Endodermal cell (in vitro differentiated cells): ENCODE measurements around the gene TM2D3. TPM values are rescaled to one million over a fixed set of nuclear protein-coding genes. Genes with fewer than 3 reads are reported as not detected.

Experiments used
- DNase-seq: peaks from one replicate; pipeline ENCODE4 v3.0.0-alpha.2; 2017
- H3K27ac ChIP-seq: 2 replicates; pipeline ENCODE4 v1.5.1; 2013; ENCODE audit warnings: mild to moderate bottlenecking, low read depth, low read length, moderate library complexity
- H3K27me3 ChIP-seq: 2 replicates; pipeline ENCODE4 v1.6.1; 2013; ENCODE audit warnings: mild to moderate bottlenecking, low read length, moderate library complexity; ENCODE audit not compliant: insufficient read depth, control insufficient read depth, poor library complexity, severe bottlenecking
- H3K36me3 ChIP-seq: 2 replicates; pipeline ENCODE4 v1.7.0; 2013; ENCODE audit warnings: mild to moderate bottlenecking, low read length, moderate library complexity; ENCODE audit not compliant: control insufficient read depth, insufficient read depth
- H3K4me1 ChIP-seq: one replicate; pipeline ENCODE4 v1.7.0; 2013; ENCODE audit warnings: low read length; ENCODE audit not compliant: control insufficient read depth, insufficient read depth
- H3K4me3 ChIP-seq: 2 replicates; pipeline ENCODE4 v1.5.1; 2013; ENCODE audit warnings: mild to moderate bottlenecking, low read length, moderate library complexity
- H3K9ac ChIP-seq: 2 replicates; pipeline ENCODE4 v1.6.1; 2013; ENCODE audit warnings: mild to moderate bottlenecking, low read length, moderate library complexity; ENCODE audit not compliant: poor library complexity, severe bottlenecking; ENCODE audit errors: extremely low read depth
- H3K9me3 ChIP-seq: 2 replicates; pipeline ENCODE4 v1.6.1; 2013; ENCODE audit warnings: mild to moderate bottlenecking, low read length, moderate library complexity; ENCODE audit not compliant: control insufficient read depth
- H3K27ac Mint-ChIP-seq: 2 replicates; pipeline ENCODE4 v1.8.0; 2020; ENCODE audit warnings: mixed read lengths
- H3K27me3 Mint-ChIP-seq: 2 replicates; pipeline ENCODE4 v1.8.0; 2021; ENCODE audit warnings: mild to moderate bottlenecking, mixed read lengths; ENCODE audit not compliant: insufficient read depth
- H3K36me3 Mint-ChIP-seq: 2 replicates; pipeline ENCODE4 v1.8.0; 2020; ENCODE audit warnings: low read depth, mixed read lengths
- H3K4me1 Mint-ChIP-seq: 2 replicates; pipeline ENCODE4 v1.8.0; 2020; ENCODE audit warnings: mixed read lengths
- H3K4me3 Mint-ChIP-seq: 2 replicates; pipeline ENCODE4 v1.8.0; 2020; ENCODE audit warnings: mild to moderate bottlenecking, moderate library complexity, mixed read lengths
- H3K9me3 Mint-ChIP-seq: 2 replicates; pipeline ENCODE4 v1.8.0; 2020; ENCODE audit warnings: mild to moderate bottlenecking, mixed read lengths
- CTCF ChIP-seq: fragments of 200-600 bp; sonication (generic); conservative IDR thresholded peaks from 2 replicates; pipeline ENCODE4 v1.5.0; 2021; ENCODE audit warnings: antibody characterized with exemption, mild to moderate bottlenecking
- WGBS, 2 experiments: methylation state at CpG; one replicate each; pipeline versions ENCODE4 v1.1.5 to v1.1.7; 2013; ENCODE audit warnings: missing lambda C conversion rate in 2 of 2, mixed read lengths in 1 of 2; ENCODE audit not compliant: insufficient coverage in 1 of 2, insufficient read length in 1 of 2; 5-methylcytosine and 5-hydroxymethylcytosine counted together
- total RNA-seq, 2 donors: library from RNA; stranded (reverse); fragmentation: NEBNext Ultra II Directional in 1 of 2; extraction: Animal tissue kit (Norgen Biotek cat#: 25700) in 1 of 2; gene quantifications; 2 replicates in 1 of 2; 3 replicates in 1 of 2; pipeline ENCODE4 v1.2.1, GENCODE V29; 2021

TM2D3 gene
- total RNA-seq, 2 donors from 2014 or later = 33.4 to 34.0 TPM

- H3K27ac ChIP-seq = no peak overlapping the region
- H3K27ac Mint-ChIP-seq = no peak overlapping the region
- H3K9me3 Mint-ChIP-seq = no peaks in the 10 kb centered on the region
- H3K36me3 Mint-ChIP-seq = peaks cover 31% of the 10 kb centered on the region
- peaks cover 5% of the 10 kb centered on the region for H3K4me1 Mint-ChIP-seq
- TF ChIP-seq CTCF = no peak
- no peak overlapping the region for H3K4me3 ChIP-seq
- DNase-seq = no peak
- H3K27me3 ChIP-seq = no peaks in the 10 kb centered on the region
- no peak overlapping the region for H3K9ac ChIP-seq
- H3K36me3 ChIP-seq = peaks cover 56% of the 10 kb centered on the region
- no peaks in the 10 kb centered on the region for H3K9me3 ChIP-seq
- H3K4me1 ChIP-seq = no peaks in the 10 kb centered on the region
- no peak overlapping the region for H3K4me3 Mint-ChIP-seq
- 94 to 98% methylated on average over 6 of the region's 6 CpGs for WGBS, 2 experiments
- H3K27me3 Mint-ChIP-seq = no peaks in the 10 kb centered on the region
These were observed 3.8 kb downstream of the TM2D3 start for GRCh38 chr15:101648356-101648755.

- H3K27ac Mint-ChIP-seq = no peak overlapping the region
- Histone ChIP-seq H3K4me3 (no peak overlapping the region), H3K9me3 (no peaks in the 10 kb centered on the region), H3K4me1 (no peaks in the 10 kb centered on the region), H3K27me3 (no peaks in the 10 kb centered on the region), H3K36me3 (peaks cover 56% of the 10 kb centered on the region), H3K27ac (no peak overlapping the region), H3K9ac (no peak overlapping the region)
- H3K36me3 Mint-ChIP-seq = peaks cover 38% of the 10 kb centered on the region
- TF ChIP-seq CTCF = peak; percentile 18
- H3K4me1 Mint-ChIP-seq = peaks cover 5% of the 10 kb centered on the region
- no peak overlapping the region for H3K4me3 Mint-ChIP-seq
- 93% methylated on average over 3 of the region's 3 CpGs for WGBS, 2 experiments
- no peak for DNase-seq
- H3K27me3 Mint-ChIP-seq = no peaks in the 10 kb centered on the region
- H3K9me3 Mint-ChIP-seq = no peaks in the 10 kb centered on the region
These were observed 4.9 kb downstream of the TM2D3 start for GRCh38 chr15:101647251-101647650.

GRCh38 chr15:101646672-101647071 is 5.5 kb downstream of the TM2D3 start:
- DNase-seq = no peak
- Histone ChIP-seq H3K9ac (no peak overlapping the region), H3K4me3 (no peak overlapping the region), H3K4me1 (no peaks in the 10 kb centered on the region), H3K27ac (no peak overlapping the region), H3K36me3 (peaks cover 56% of the 10 kb centered on the region), H3K9me3 (no peaks in the 10 kb centered on the region), H3K27me3 (no peaks in the 10 kb centered on the region)
- TF ChIP-seq CTCF = no peak
- no peaks in the 10 kb centered on the region for H3K27me3 Mint-ChIP-seq
- WGBS, 2 experiments = 91 to 95% methylated on average over 7 to 8 of the region's 8 CpGs
- no peak overlapping the region for H3K4me3 Mint-ChIP-seq
- H3K9me3 Mint-ChIP-seq = no peaks in the 10 kb centered on the region
- no peak overlapping the region for H3K27ac Mint-ChIP-seq
- H3K4me1 Mint-ChIP-seq = peaks cover 5% of the 10 kb centered on the region
- peaks cover 40% of the 10 kb centered on the region for H3K36me3 Mint-ChIP-seq
